ENCODE data around the gene ZBTB46.
"Not testable (repeated sequence)": the region's sequence is repeated elsewhere in the genome, so short reads cannot be mapped to it uniquely, and the experiment has no call there.

The ZBTB46 gene

DNA sequence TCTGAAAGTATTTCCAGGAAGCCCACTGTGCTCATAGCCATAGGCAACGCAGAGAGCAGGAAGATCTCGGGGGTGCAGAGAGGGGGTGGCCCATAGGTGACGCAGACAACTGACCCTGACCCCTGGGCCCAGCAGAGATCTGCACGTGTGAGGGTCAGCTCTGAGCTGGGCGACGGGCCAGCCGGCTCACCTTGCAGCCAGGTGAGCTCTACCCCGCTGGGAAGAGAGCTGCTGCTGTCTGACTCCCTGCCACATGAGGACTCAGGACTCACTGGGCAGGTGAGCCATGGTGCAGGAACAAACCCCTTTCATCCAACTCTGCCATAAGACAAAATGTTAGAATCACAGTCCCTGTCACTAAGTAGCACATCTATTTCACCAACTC lies 19.6 kb downstream of the ZBTB46 start:
- no peak for DNase-seq

DNA sequence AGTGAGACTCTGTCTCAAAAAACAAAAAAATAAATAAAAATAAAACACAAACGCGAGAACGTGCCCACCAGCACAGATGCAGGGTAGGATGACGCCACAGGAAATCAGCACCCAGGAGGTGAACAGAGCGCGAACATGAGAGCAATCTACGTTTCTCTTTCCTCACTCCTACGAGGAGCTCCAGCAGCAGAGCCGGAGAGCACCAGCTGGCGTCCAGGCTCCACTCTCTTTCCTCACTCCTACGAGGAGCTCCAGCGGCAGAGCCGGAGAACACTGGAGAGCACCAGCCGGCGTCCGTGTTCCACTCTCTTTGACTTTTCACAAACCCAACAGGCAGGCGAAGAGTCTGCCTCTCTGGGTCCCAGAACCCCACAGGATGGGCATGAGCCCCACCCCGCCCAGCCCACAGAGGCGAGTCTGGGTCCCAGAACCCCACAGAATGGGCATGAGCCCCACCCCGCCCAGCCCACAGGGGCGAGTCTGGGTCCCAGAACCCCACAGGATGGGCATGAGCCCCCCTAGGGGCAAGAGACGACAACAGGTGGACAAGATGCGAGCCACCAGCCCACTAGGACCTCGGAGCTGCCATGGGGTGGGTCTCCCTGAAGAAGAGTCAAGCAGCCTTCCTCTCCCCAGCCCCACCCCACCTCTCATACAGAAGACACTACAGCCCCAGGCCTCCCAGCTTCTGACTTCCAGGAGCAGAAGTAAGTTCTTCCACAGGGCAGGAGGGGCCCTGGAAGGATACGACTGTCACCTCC lies 20.2 kb downstream of the ZBTB46 start:
- DNase-seq = no peak

DNA sequence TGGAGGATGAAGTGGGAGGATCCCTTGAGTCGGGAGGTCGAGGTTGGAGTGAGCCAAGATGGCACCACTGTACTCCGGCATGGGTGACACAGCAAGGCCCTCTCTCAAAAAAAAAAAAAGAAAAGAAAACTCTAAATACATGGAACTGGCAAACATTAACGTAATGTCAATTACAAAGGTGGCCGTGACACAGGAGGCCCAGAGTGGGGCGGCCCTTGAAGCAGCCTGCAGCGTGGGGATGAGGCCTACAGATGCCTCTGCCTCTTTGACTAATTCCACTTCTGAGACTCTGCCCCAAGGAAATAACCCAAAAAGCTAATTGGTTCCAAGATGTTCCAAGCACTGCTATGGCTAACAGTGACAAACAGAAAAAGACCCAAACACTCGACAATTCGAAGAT lies 21.2 kb downstream of the ZBTB46 start:
- DNase-seq = no peak

DNA sequence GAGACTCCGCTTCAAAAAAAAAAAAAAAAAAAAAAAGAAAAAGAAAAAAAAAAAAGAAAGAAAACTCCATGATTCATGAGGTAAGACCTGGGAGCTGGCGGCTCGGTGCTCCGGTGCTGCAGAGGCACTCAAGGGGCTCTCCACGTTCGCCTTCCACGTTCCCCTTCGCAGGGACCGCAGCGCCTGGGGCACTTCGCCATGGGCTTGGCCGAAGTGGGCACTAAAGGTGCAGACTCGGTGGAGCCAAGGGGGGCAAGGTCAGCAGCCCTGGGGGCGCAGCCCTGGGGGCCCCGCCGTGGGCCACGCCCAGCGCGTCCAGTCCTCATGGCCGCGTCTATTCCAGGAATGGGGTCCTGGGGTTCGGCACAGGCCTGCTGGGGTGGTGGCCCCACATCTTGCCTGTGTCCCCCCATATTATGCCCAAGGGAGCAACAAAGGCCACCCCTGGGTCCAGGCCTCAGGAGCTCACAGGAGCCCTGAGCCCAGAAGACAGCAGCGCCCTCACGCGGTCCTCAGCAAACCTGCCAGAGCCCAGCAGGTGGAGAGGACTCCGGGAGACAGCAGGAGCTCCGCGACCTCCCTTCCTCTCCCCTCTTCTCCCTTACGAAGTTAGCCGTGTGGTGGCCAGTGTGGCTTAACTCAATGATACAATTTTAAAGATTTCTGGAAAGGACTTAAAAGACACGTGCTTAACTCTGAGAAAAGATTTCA lies 21.9 kb downstream of the ZBTB46 start:
- no peak for DNase-seq

DNA sequence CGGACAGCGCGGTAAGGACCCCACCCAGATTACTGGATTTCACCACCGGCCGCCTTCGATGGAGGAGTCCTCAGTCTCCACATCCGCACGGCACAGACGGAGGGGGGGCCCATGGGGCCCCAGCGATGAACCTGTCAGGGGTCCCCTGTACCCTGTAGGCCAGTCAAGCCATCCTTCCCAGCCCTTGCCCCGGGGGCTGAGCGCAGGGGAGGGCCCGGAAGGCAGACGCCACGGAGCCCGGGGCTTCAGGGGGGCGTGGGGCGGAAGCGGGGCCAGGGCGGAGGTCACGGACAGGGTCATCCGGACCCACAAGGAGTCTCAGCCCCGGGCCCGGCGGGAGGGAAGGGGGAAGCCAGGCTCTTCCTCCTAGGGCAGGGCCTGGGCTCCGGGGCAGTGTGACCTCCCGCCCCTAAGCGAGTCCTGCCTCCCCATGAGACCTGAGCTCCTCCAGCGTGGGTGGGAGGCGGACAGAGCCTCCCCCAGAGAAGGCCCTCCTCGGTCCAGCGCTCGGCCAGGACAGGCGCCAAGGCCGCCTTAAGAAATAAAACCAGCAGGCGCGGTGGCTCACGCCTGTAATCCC lies 22.8 kb downstream of the ZBTB46 start:
- DNase-seq = no peak

DNA sequence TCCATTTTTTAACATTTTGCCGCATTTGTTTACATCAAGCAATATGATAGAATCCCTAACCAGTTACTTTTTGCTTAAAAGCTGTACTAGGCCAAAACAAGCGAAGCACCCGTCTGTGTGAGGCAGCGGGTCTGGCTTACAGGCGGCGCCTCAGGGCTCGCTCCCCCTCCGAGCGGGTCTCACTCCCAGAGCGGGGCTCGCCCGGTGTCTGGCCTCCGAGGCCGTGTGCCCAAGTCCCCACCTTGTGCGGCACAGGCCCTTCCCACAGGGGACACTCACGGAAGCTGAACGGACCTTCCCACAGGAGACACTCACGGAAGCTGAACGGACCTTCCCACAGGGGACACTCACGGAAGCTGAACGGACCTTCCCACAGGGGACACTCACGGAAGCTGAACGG lies 23.4 kb downstream of the ZBTB46 start:
- no peak for DNase-seq

DNA sequence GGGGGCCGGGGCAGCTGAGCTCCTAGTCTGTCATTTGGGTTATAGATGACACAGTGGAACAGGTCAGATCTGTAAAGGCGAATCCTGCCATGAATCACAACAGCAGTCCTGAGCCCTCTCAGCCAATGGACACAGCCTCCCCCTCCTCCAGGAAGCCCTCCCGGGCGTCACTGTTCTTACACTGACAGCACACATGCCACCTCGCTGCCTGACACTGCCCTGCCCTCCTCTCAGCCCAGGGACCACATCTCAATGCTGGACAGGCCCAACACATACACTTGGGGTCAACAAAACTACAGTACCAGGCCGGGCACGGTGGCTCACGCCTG lies 26.8 kb downstream of the ZBTB46 start:
- no peak for DNase-seq

DNA sequence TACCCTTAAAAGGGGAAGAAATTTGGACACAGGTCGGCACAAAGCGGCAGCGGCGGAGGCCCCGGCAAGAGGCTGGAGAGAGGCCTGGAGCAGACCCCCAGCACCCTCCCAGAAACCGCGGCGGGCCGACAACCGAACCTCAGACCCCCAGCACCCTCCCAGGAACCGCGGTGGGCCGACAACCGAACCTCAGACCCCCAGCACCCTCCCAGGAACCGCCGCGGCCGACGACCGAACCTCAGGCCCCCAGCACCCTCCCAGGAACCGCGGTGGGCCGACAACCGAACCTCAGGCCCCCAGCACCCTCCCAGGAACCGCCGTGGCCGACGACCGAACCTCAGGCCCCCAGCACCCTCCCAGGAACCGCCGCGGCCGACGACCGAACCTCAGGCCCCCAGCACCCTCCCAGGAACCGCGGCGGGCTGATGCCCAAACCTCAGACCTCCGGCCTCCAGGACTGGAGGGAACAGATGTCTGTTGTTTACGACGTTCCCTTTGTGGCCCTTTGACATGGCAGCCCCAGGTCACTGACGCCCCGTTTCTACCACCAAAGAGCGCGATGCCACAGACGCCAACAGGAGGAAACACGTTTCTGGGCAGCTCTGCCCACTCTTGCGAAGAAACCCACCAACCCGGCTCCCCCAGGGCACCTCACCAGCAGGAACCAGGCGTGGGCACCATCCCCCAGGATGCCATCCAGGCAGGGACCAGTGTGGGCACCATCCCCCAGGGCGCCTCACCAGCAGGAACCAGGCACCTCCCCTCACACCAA lies 28.4 kb downstream of the ZBTB46 start:
- no peak for DNase-seq

DNA sequence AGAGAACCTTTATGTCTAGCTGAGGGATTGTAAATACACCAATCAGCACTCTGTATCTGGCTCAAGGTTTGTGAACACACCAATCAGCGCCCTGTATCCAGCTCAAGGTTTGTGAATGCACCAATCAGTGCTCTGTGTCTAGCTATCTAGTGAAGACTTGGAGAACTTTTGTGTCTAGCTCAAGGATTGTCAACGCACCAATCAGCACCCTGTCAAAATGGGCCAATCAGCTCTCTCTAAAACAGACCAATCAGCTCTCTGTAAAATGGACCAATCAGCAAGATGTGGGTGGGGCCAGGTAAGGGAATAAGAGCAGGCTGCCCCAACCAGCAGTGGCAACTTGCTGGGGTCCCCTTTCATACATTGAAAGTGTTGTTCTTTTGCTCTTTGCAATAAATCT lies 29.9 kb downstream of the ZBTB46 start:
- DNase-seq = not testable (repeated sequence)

DNA sequence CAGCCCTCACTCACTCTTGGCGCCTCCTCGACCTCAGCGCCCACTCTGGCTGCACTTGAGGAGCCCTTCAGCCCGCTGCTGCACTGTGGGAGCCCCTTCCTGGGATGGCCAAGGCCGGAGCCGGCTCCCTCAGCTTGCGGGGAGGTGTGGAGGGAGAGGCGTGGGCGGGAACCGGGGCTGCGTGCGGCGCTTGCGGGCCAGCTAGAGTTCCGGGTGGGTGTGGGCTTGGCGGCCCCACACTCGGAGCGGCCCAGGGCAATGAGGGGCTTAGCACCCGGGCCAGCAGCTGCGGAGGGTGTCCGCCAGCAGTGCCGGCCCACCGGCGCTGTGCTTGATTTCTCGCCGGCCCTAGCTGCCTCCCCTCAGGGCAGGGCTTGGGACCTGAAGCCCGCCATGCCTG lies 30.7 kb downstream of the ZBTB46 start:
- not testable (repeated sequence) for DNase-seq

DNA sequence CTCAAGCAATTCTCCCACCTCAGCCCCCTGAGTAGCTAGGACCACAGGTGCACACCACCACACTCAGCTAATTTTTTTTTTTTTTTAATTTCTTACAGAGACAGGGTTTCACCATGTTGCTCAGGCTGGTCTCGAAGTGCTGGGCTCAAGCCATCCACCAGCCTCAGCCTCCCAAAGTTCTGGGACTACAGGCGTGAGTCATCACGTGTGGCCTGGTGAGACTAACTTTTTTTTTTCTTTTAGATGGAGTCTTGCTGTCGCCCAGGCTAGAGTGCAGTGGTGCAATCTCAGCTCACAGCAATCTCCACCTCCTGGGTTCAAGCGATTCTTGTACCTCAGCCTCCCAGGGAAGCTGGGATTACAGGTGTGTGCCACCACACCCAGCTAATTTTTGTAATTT lies 31.9 kb downstream of the ZBTB46 start:
- not testable (repeated sequence) for DNase-seq

DNA sequence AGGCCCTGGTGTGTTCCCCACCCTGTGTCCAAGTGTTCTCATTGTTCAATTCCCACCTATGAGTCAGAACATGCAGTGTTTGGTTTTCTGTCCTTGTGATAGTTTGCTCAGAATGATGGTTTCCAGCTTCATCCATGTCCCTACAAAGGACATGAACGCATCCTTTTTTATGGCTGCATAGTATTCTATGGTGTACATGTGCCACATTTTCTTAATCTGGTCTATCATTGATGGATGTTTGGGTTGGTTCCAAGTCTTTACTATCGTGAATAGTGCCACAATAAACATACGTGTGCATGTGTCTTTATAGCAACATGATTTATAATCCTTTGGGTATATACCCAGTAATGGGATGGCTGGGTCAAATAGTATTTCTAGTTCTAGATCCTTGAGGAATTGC lies 33.9 kb downstream of the ZBTB46 start:
- DNase-seq = not testable (repeated sequence)

DNA sequence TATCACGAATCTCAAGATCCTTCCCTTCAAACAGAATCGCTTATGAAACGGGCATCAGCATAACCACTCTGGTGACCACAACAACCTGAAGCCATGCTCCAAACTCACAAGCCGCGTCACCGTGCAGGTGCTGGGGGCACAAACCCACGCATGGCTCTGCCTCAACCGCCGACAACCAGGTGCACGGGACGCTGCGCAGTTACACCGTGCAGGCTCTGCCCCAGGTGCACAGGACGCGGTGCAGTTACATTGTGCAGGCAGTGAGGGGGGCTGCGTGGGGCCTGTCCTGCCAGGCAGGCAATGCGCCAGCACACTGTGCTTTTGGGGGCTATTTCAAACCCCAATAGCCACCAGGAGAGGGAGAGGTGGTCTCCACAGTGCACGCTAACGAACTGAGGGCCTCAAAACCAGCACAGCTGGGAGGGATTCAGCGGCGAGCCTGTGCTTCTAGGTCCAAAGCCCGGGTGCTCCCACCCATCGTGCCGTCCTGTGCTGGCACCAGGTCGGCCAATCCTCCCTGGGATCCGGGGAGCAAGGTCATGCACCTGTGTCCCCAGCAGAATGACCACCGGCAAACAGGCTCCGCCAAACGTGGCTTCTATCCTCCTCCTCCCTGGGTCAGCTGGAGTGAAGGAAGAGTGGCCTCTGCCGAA lies 35.8 kb downstream of the ZBTB46 start:
- DNase-seq = no peak

DNA sequence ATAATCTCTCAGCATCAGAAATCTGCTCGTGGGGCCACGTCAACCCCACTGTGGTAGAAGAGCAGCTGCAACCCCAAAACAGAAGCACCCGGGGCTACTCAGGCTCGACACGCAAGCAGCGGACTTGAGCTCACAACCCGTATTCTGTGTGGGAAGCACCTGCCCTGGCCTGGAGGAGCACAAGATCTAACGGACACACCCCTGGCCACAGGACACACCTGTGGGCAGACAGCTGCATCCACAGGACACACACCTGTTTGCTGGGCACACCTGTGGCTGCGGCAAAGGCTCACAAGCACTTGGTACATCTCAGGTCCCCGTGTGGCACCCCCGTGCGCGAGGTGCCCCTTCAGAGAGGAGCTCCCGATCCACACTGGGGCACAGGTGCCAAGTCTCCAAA lies 36.5 kb downstream of the ZBTB46 start:
- DNase-seq = no peak

DNA sequence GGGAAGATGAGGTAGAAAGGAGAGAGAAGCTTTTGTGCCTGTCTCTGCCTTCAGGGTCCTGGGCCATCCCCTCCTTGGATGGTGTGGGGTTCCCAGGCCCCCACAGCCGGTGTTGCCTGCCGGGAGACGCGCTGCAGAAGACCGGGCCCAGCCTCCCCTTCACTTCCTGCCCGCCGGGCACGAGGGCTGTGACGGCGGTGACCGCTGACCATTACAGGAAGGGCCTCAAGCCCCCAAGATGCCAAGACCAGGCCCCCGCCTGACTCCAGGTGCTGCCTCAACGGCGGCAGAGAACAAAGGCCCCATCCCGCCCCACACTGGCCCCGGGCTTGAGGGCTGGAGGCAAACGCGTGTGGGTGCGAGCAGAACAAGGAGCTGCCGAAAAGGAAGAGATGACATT lies 38.2 kb downstream of the ZBTB46 start:
- no peak for DNase-seq

DNA sequence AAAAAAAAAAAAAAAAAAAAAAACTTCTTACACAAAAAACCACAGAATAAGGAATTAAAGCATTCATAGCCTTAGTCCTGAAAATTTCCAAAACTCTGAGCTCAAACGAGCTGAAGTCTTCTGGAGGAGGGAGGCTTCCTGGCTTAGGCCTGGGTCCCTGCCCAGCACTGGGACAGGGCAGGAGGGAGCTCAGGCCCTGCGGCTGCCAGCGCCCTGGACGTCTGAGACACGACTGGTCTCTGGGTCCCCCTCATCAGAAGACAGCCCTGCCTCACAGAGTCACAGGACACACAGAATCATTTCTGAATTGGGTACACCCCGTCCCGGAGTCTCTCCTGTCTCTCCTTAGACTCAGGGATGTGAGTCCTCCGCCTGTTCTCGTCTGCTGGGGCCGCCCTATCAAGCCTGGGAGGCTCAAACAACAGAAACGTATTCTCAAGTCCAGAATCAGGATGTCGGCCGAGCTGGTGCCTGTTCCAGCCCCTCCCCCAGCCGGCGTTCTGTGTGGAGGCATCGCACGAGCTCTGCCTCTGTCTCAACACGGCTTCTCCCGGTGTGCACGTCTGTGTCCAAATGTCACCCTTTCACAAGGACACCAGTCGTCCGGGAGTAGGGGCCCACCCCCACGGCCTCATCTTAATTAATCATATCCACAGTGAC lies 39.4 kb downstream of the ZBTB46 start:
- no peak for DNase-seq

DNA sequence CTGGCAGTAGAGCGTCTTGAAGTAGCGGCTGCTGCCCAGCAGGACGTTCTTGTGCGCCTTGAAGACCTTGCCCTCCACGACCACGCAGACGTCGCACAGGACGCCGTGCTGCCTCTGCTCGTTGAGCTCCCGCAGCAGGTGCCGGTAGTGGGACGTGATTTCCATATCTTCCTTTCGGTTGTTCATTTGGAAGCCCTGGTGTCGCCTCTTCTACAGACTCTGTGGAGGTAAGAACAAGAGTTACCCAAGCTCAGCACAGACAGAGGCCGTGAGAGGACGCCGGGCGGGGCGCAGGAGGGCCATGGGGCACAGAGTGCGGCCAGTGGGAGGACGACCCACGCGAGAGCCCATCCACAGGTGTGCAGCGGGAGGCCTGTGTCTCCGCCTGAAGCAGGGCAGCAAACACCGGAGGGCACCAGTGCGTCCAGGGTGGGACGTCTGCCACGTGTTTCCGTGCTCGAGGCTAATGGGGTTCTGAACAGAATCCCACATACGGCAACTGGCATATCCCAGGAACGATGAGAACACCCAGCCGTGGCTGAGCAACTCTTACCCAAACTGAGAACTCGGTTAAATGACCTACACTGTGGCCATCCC lies 40.4 kb downstream of the ZBTB46 start:
- no peak for DNase-seq

DNA sequence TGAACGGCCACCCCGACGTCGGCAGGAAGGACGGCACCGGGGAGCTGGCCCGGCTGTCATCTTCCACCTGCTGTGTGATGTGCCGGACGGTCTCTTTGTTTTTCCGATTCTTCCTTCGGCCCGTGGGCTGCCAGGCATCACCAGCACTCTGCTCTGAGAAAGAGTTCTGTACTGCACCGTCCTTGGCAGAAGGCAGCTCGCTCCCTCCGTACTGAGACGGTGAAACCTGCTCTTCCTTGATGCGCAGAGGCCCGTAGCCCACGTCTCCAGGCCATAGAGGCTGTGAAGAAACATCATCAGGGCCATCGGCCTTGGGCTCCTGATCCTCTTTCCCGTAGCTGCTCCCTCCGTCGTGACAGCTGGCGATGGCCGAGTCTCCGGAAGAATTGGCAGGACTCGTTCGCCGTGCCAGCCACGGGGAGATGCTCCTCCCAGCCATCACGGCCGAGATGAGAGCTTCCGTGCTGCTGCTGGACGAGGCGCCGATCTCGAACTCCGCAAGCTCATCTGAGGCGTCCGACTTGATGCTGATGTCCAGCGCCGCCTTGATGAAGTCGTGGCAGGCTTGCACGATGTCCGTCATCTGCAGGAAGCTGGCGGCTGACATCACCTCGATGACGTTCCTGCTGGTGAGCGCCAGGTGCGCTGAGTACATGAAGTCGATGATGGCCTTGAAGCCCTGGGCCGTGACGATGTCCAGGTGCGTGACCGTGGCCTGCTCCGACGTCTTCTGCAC lies 41.1 kb downstream of the ZBTB46 start:
- DNase-seq = no peak

DNA sequence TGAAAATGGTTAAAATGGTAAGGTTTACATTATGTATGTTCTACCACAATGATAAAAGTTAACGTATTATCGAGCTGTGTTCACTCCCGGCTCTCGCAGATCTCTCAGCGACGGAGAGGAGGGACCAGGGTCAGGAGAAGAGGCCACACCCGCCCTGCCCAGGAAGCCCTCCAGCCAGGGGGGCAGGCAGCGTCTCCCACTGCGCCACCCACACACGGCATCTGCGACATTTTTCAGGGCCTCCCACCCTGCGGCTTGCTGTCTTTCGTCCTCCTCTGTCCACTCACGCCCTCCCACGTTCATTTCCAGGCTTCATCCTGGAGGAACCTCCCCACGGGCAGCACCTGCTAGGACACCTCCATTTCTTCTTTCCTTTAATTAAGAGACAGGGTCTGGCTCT lies 43.3 kb downstream of the ZBTB46 start:
- no peak for DNase-seq

DNA sequence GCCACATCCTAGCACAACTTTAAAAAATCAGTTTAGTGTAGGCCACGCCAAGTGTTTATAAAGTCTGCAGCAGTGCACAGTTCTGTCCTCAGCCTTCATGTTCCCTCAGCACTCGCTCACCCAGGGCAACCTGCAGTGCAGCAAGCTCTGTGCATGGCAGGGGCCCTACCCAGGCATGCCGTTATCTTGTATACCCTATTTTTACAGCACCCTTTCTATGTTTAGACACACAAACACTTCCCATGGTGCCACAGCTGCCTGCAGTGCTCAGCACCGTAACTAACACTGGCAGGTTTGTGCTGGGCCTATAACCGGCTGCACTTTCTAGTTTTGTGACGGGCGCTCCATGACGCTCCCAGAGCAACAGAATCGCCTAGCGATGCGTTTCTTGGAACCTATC lies 43.8 kb downstream of the ZBTB46 start:
- DNase-seq = no peak

DNA sequence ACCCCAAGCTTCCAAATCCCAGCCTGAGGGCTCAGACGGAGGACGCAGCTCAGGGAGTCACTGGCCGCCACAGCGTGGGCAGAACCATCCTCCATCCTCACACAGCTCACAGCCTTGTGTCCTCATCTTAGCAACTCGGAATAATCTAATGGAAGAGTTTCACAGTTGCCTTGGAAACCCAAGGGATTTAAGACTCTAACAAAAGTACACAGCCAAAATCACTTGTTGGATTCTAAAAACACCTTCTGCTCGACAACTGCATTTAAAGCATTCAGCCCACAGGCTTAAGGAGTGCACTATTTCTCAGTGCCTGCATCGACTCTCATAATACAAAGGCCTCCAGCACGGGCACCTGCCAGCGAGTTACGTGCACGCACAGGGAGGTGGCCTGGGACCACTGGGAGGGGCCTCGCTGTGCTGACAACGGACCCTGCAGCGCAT lies 45.4 kb downstream of the ZBTB46 start:
- DNase-seq = no peak
